Panc1 (cell line): ENCODE measurements around the gene CYP21A2. TPM values are rescaled to one million over a fixed set of nuclear protein-coding genes. Genes with fewer than 3 reads are reported as not detected.
"Not testable (repeated sequence)": the region's sequence is repeated elsewhere in the genome, so short reads cannot be mapped to it uniquely, and the experiment has no call there.

Experiments used
- ATAC-seq: fragments of 200-7000 bp; cut with Tn5 transposase; 2 replicates; pipeline ENCODE4 v1.9.1; 2020; ENCODE audit warnings: mild to moderate bottlenecking, moderate library complexity
- BruUV-seq: library from RNA; stranded (reverse); fragments of 400-500 nt; replicated peaks from 2 replicates; lab custom pipeline; 2021; lab: Mats Ljungman, UMichigan
- CTCF ChIA-PET: fragments of 300-600 bp; sonication (Branson Sonifier 250); formaldehyde crosslinking; loops from one replicate; lab custom pipeline; 2022; ENCODE audit warnings: antibody characterized with exemption; lab: Charles Lee
- POLR2A ChIA-PET: fragments of 300-600 bp; sonication (Branson Sonifier 250); formaldehyde crosslinking; loops from one replicate; lab custom pipeline; 2022; ENCODE audit warnings: antibody characterized with exemption; lab: Charles Lee
- DNase-seq: peaks from one replicate; pipeline ENCODE4 v3.0.0-alpha.2; 2010; ENCODE audit warnings: low read depth, low spot score
- H3K27ac ChIP-seq: 2 replicates; pipeline ENCODE4 v1.5.1; 2011; ENCODE audit warnings: mild to moderate bottlenecking, low read length, inconsistent platforms
- H3K27me3 ChIP-seq: fragments of 200-500 bp; sonication (Bioruptor generic); 2 replicates; pipeline ENCODE4 v1.6.0; 2014; ENCODE audit warnings: low read length, inconsistent platforms; ENCODE audit not compliant: control insufficient read depth, insufficient read depth
- H3K36me3 ChIP-seq: fragments of 200-500 bp; sonication (Bioruptor generic); 2 replicates; pipeline ENCODE4 v1.5.1; 2014; ENCODE audit warnings: inconsistent platforms, mild to moderate bottlenecking, low read length, moderate library complexity; ENCODE audit not compliant: control insufficient read depth, insufficient read depth
- H3K4me1 ChIP-seq: 2 replicates; pipeline ENCODE4 v1.5.1; 2011; ENCODE audit warnings: inconsistent platforms, mild to moderate bottlenecking, low read length, moderate library complexity; ENCODE audit not compliant: control insufficient read depth, insufficient read depth
- H3K4me3 ChIP-seq, 2 experiments: 2 replicates each; pipeline ENCODE4 v1.5.1; 2011 to 2012; ENCODE audit warnings: low read depth in 2 of 2, low read length in 2 of 2, mild to moderate bottlenecking in 2 of 2, inconsistent platforms in 1 of 2, moderate library complexity in 1 of 2
- H3K9me3 ChIP-seq: fragments of 200-500 bp; sonication (Bioruptor generic); 2 replicates; pipeline ENCODE4 v1.5.1; 2014; ENCODE audit warnings: low read depth, mild to moderate bottlenecking, inconsistent platforms, low read length, moderate library complexity; ENCODE audit not compliant: control insufficient read depth, insufficient read depth
- in situ Hi-C: cut with HindIII; loops from 2 replicates; pipeline ENCODE4 v1.10.0; 2016; ENCODE audit warnings: low sequenced_read_pairs, low pct_unique_long_range_greater_than_20kb
- intact Hi-C: fragments of 100-400 bp; cut with micrococcal nuclease; formaldehyde crosslinking; loops from one replicate; pipeline ENCODE4 v1.10.0; 2022; ENCODE audit not compliant: unreplicated experiment
- total RNA-seq: library from RNA; stranded (reverse); gene quantifications from one replicate; pipeline ENCODE4 v1.2.1, GENCODE V29; 2021; ENCODE audit not compliant: unreplicated experiment

CYP21A2 gene
- total RNA-seq, 1 experiment from 2014 or later, result 1.1 TPM

- H3K9me3 ChIP-seq, intact Hi-C loops, DNase-seq, in situ Hi-C loops, CTCF ChIA-PET, H3K36me3 ChIP-seq, BruUV-seq, H3K27ac ChIP-seq, H3K4me1 ChIP-seq, ATAC-seq, H3K27me3 ChIP-seq, POLR2A ChIA-PET, H3K4me3 ChIP-seq: not testable (repeated sequence)
These were observed 33.2 kb upstream of the CYP21A2 start for GRCh38 chr6:32004864-32005537.

- H3K36me3 ChIP-seq, DNase-seq, H3K4me1 ChIP-seq, H3K27me3 ChIP-seq, BruUV-seq, H3K4me3 ChIP-seq, H3K27ac ChIP-seq, intact Hi-C loops, ATAC-seq, in situ Hi-C loops, H3K9me3 ChIP-seq, CTCF ChIA-PET: not testable (repeated sequence)
- POLR2A ChIA-PET, result interaction anchor here (0.6 kb wide), 1 partner anchor 164 kb away, joined by 3 read pairs; no protein-coding TSS in a partner anchor
These were observed 32.7 kb upstream of the CYP21A2 start for GRCh38 chr6:32005538-32005880.

GRCh38 chr6:32005991-32006529, 32.2 kb upstream of the CYP21A2 start:
- intact Hi-C loops, H3K36me3 ChIP-seq, in situ Hi-C loops, BruUV-seq, H3K9me3 ChIP-seq, H3K27ac ChIP-seq, H3K4me3 ChIP-seq, CTCF ChIA-PET, H3K4me1 ChIP-seq, ATAC-seq, H3K27me3 ChIP-seq, DNase-seq: not testable (repeated sequence)
- POLR2A ChIA-PET, result interaction anchor here (0.6 kb wide), 1 partner anchor 165 kb away, joined by 3 read pairs; no protein-coding TSS in a partner anchor

- DNase-seq, BruUV-seq, H3K9me3 ChIP-seq, H3K4me1 ChIP-seq, intact Hi-C loops, H3K36me3 ChIP-seq, H3K27me3 ChIP-seq, CTCF ChIA-PET, H3K4me3 ChIP-seq, in situ Hi-C loops, POLR2A ChIA-PET, ATAC-seq, H3K27ac ChIP-seq: not testable (repeated sequence)
These were observed 31.1 kb upstream of the CYP21A2 start for GRCh38 chr6:32007086-32007485.

DNA sequence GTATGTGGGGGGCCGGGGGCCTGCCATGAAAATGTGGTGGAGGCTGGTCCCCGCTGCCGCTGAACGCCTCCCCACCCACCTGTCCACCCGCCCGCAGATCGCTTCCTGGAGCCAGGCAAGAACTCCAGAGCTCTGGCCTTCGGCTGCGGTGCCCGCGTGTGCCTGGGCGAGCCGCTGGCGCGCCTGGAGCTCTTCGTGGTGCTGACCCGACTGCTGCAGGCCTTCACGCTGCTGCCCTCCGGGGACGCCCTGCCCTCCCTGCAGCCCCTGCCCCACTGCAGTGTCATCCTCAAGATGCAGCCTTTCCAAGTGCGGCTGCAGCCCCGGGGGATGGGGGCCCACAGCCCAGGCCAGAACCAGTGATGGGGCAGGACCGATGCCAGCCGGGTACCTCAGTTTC, 30.2 kb upstream of the CYP21A2 start:
- CTCF ChIA-PET, ATAC-seq, H3K36me3 ChIP-seq, H3K27ac ChIP-seq, POLR2A ChIA-PET, H3K4me3 ChIP-seq, in situ Hi-C loops, intact Hi-C loops, H3K4me1 ChIP-seq, H3K27me3 ChIP-seq, DNase-seq, BruUV-seq, H3K9me3 ChIP-seq: not testable (repeated sequence)

- ATAC-seq, H3K4me1 ChIP-seq, BruUV-seq, DNase-seq, intact Hi-C loops, H3K27ac ChIP-seq, H3K9me3 ChIP-seq, H3K4me3 ChIP-seq, POLR2A ChIA-PET, in situ Hi-C loops, H3K27me3 ChIP-seq, H3K36me3 ChIP-seq: not testable (repeated sequence)
- CTCF ChIA-PET, result interaction anchor here (0.6 kb wide), 1 partner anchor 99 kb away, joined by 3 read pairs; no protein-coding TSS in a partner anchor
These were observed 29.6 kb upstream of the CYP21A2 start for GRCh38 chr6:32008616-32009015.

- in situ Hi-C loops, H3K27ac ChIP-seq, ATAC-seq, H3K27me3 ChIP-seq, H3K4me1 ChIP-seq, H3K9me3 ChIP-seq, POLR2A ChIA-PET, BruUV-seq, DNase-seq, H3K36me3 ChIP-seq, H3K4me3 ChIP-seq, CTCF ChIA-PET, intact Hi-C loops: not testable (repeated sequence)
These were observed 28.7 kb upstream of the CYP21A2 start for GRCh38 chr6:32009537-32009936.
